SJSA1 (cell line): ENCODE measurements around the gene SERINC1. TPM values are rescaled to one million over a fixed set of nuclear protein-coding genes. Genes with fewer than 3 reads are reported as not detected.

Source experiments
- DNase-seq, 2 experiments: peaks; one replicate each; pipeline ENCODE4 v3.0.0-alpha.2; 2015 to 2020; ENCODE audit warnings: low spot score in 2 of 2, low read depth in 1 of 2
- H3K27ac ChIP-seq: fragments of 250-450 bp; sonication (Bioruptor Pico); 2 replicates; pipeline ENCODE4 v1.5.1; 2020; ENCODE audit warnings: mild to moderate bottlenecking, moderate library complexity
- H3K27me3 ChIP-seq: fragments of 250-450 bp; sonication (Bioruptor Pico); replicated peaks from 2 replicates; pipeline ENCODE4 v1.5.1; 2020; ENCODE audit warnings: mild to moderate bottlenecking, moderate library complexity
- H3K36me3 ChIP-seq: fragments of 250-450 bp; sonication (Bioruptor Pico); 2 replicates; pipeline ENCODE4 v1.5.1; 2020; ENCODE audit warnings: mild to moderate bottlenecking
- H3K4me1 ChIP-seq: fragments of 250-450 bp; sonication (Bioruptor Pico); replicated peaks from 2 replicates; pipeline ENCODE4 v1.6.1; 2021; ENCODE audit warnings: mild to moderate bottlenecking
- H3K4me3 ChIP-seq: fragments of 250-450 bp; sonication (Bioruptor Pico); 2 replicates; pipeline ENCODE4 v1.5.1; 2020; ENCODE audit warnings: mild to moderate bottlenecking
- H3K9me3 ChIP-seq: fragments of 250-450 bp; sonication (Bioruptor Pico); replicated peaks from 2 replicates; pipeline ENCODE4 v1.5.1; 2020; ENCODE audit warnings: mild to moderate bottlenecking
- total RNA-seq: library from RNA; depleted of rRNA; stranded (reverse); fragments of >200 nt; shearing (Covaris generic); gene quantifications from 2 replicates; pipeline ENCODE4 v1.2.3, GENCODE V29; 2014

The SERINC1 gene
- total RNA-seq, 1 experiment from 2014 or later, result 227 TPM

DNA sequence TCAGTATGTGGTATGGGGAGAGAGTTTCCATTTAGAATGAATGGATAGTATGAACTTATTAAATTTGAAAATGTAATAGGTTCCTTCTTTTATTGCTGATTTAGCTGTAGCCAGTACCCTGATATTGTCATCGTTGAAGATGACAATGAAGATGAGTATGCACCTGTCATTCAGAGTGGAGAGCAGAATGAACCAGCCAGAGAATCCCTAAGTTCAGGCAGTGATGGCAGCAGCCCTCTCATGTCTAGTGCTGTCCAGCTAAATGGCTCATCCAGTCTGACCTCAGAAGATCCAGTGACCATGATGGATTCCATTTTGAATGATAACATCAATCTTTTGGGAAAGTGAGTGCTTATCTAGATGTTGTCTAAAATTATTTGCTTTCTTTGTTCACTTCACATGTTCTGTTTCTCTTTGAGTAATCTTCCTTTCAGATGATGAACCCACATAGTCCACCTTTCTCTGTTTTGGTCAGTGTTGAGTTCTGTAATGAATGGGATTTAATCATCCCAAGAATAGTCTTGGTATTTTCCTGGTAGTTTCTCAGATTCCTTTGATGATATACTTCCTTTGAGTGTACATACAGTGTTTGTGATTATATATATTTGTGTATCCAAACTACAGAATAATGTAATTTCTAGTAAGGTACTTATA, 48.9 kb downstream of the SERINC1 start:
- Histone ChIP-seq H3K4me1 (no peaks in the 10 kb centered on the region), H3K36me3 (peaks cover 61% of the 10 kb centered on the region), H3K27me3 (no peaks in the 10 kb centered on the region), H3K27ac (no peak overlapping the region), H3K9me3 (no peaks in the 10 kb centered on the region), H3K4me3 (no peak overlapping the region)
- no peak for DNase-seq

DNA sequence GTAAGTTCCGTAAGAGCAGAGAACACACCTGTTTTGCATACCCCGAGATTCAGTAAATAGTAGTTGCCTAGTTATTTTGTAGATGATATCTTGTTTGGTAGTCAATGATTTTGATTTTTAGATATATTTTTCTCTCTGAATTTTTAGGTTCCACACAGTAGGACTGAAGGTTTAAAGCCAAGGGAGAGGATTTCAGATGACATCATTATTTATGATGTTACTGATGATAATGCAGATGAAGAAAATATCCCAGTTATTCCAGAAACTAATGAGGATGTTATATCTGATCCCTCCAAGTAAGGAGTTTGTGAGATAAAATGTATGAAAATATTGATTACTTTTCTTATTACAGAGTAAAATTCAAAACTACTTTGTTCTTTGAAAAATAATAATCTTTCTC, 49.6 kb downstream of the SERINC1 start:
- no peaks in the 10 kb centered on the region for H3K27me3 ChIP-seq
- no peaks in the 10 kb centered on the region for H3K4me1 ChIP-seq
- H3K36me3 ChIP-seq, result peaks cover 63% of the 10 kb centered on the region
- H3K27ac ChIP-seq, result no peak overlapping the region
- H3K4me3 ChIP-seq, result no peak overlapping the region
- DNase-seq, result no peak
- H3K9me3 ChIP-seq, result no peaks in the 10 kb centered on the region

GRCh38 chr6:122416825-122417224, 54.8 kb downstream of the SERINC1 start:
- H3K27me3 ChIP-seq, result no peaks in the 10 kb centered on the region
- H3K4me3 ChIP-seq, result no peak overlapping the region
- peaks cover 61% of the 10 kb centered on the region for H3K36me3 ChIP-seq
- H3K27ac ChIP-seq, result no peak overlapping the region
- no peaks in the 10 kb centered on the region for H3K4me1 ChIP-seq
- no peaks in the 10 kb centered on the region for H3K9me3 ChIP-seq
- no peak for DNase-seq

GRCh38 chr6:122412001-122412400, 59.6 kb downstream of the SERINC1 start:
- Histone ChIP-seq H3K4me3 (no peak overlapping the region), H3K27ac (no peak overlapping the region), H3K4me1 (no peaks in the 10 kb centered on the region), H3K9me3 (no peaks in the 10 kb centered on the region), H3K36me3 (peaks cover 34% of the 10 kb centered on the region), H3K27me3 (no peaks in the 10 kb centered on the region)
- DNase-seq, result no peak

GRCh38 chr6:122408702-122409458, 62.7 kb downstream of the SERINC1 start:
- H3K27ac ChIP-seq, result no peak overlapping the region
- no peaks in the 10 kb centered on the region for H3K4me1 ChIP-seq
- peaks cover 18% of the 10 kb centered on the region for H3K36me3 ChIP-seq
- no peak for DNase-seq
- no peaks in the 10 kb centered on the region for H3K27me3 ChIP-seq
- no peaks in the 10 kb centered on the region for H3K9me3 ChIP-seq
- H3K4me3 ChIP-seq, result no peak overlapping the region

DNA sequence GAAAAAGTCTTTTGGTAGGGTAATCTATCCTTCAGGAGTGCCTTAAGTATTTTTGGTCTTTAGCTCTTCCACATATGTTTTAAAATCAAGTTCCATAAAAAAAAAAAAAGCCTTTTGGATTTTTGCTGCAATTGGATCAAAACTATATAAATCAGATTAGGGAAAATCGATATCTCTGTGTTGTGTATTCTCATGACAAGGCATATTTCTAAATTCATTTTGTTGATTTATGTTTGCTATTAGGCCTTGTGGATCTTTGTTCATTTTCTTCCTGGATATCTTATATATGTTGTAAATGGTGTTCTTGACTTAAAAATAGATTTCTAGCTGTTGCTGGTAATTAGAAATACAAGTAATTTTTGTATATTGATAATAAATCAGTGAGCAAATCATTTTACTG, 63.4 kb downstream of the SERINC1 start:
- Histone ChIP-seq H3K4me1 (no peaks in the 10 kb centered on the region), H3K4me3 (no peak overlapping the region), H3K27ac (no peak overlapping the region), H3K36me3 (peaks cover 12% of the 10 kb centered on the region), H3K9me3 (no peaks in the 10 kb centered on the region), H3K27me3 (no peaks in the 10 kb centered on the region)
- no peak for DNase-seq

DNA sequence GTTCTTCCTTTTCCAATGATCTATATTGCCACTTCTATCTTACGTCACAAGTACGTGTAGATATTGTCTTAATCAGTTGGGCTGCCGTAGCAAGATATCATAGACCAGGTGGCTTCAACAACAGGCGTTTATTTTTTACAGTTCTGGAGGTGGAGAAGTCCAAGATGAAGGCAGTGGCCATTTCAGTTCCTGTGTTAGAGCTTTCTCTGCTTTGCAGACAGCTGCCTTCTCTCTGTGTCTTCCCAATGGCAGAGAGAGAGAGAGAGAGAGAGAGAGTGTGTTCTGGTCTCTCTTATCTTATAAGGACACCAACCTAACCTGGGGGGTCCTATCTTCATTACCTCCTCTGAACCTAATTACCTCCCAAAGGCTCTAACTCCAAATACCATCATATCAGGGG, 63.9 kb downstream of the SERINC1 start:
- Histone ChIP-seq H3K4me3 (no peak overlapping the region), H3K27me3 (no peaks in the 10 kb centered on the region), H3K36me3 (peaks cover 8% of the 10 kb centered on the region), H3K9me3 (no peaks in the 10 kb centered on the region), H3K27ac (no peak overlapping the region), H3K4me1 (no peaks in the 10 kb centered on the region)
- no peak for DNase-seq

- no peaks in the 10 kb centered on the region for H3K27me3 ChIP-seq
- H3K9me3 ChIP-seq, result no peaks in the 10 kb centered on the region
Observed at GRCh38 chr6:122406187-122406586, 65.4 kb downstream of the SERINC1 start.

DNA sequence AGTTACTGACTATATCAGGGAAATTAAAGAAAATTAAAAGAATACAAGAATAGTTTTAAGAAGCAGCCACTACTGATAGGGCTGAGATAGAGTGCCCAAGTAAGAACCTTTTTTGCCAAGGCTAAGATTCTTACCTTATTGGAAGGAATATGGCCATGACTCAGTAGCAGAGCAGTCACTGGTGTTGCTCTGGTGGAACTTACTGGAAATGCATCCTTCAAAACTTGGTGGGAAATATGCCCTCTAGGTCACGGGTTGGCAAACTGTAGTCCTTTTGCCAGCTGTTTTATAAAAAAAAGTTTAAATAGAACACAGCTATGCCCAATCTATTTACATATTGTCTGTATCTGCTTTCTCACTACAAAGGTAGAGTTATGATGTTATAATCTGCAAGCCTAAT, 66.2 kb downstream of the SERINC1 start:
- H3K36me3 ChIP-seq, result no peaks in the 10 kb centered on the region
- H3K4me1 ChIP-seq, result no peaks in the 10 kb centered on the region
- H3K9me3 ChIP-seq, result no peaks in the 10 kb centered on the region
- no peak overlapping the region for H3K27ac ChIP-seq
- DNase-seq, result no peak
- no peak overlapping the region for H3K4me3 ChIP-seq
- no peaks in the 10 kb centered on the region for H3K27me3 ChIP-seq

More at GRCh38 chr6:122406187-122406586, 65.4 kb downstream of the SERINC1 start:
- no peaks in the 10 kb centered on the region for H3K4me1 ChIP-seq
- no peak for DNase-seq
- no peak overlapping the region for H3K4me3 ChIP-seq
- no peak overlapping the region for H3K27ac ChIP-seq
- H3K36me3 ChIP-seq, result no peaks in the 10 kb centered on the region

DNA sequence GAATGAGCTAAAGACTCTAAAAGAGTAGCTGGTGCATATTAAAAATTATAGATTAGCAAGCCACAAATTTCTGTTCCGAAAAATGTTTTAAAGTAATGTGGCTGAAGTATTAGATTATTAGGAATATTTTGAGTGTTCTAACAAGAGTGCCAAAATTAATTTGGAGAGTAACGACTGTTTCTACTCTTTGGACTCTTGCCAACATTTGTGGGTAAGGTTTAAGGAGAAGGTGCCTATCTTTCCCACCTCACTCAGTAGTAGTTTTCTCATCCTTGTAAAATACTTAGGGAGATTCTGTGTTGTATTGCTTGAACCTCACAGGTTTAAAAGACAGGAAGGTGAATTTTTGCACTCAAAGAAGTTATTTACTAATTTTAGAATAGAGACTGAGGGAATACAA, 67.2 kb downstream of the SERINC1 start:
- Histone ChIP-seq H3K36me3 (peaks cover 5% of the 10 kb centered on the region), H3K27me3 (no peaks in the 10 kb centered on the region), H3K9me3 (no peaks in the 10 kb centered on the region), H3K4me1 (no peaks in the 10 kb centered on the region), H3K27ac (no peak overlapping the region), H3K4me3 (no peak overlapping the region)
- no peak for DNase-seq

- no peaks in the 10 kb centered on the region for H3K27me3 ChIP-seq
- peaks cover 5% of the 10 kb centered on the region for H3K36me3 ChIP-seq
- H3K27ac ChIP-seq, result no peak overlapping the region
- peaks cover 6% of the 10 kb centered on the region for H3K4me1 ChIP-seq
- no peaks in the 10 kb centered on the region for H3K9me3 ChIP-seq
- no peak for DNase-seq
- H3K4me3 ChIP-seq, result no peak overlapping the region
Observed at GRCh38 chr6:122401104-122401503, 70.5 kb downstream of the SERINC1 start.

DNA sequence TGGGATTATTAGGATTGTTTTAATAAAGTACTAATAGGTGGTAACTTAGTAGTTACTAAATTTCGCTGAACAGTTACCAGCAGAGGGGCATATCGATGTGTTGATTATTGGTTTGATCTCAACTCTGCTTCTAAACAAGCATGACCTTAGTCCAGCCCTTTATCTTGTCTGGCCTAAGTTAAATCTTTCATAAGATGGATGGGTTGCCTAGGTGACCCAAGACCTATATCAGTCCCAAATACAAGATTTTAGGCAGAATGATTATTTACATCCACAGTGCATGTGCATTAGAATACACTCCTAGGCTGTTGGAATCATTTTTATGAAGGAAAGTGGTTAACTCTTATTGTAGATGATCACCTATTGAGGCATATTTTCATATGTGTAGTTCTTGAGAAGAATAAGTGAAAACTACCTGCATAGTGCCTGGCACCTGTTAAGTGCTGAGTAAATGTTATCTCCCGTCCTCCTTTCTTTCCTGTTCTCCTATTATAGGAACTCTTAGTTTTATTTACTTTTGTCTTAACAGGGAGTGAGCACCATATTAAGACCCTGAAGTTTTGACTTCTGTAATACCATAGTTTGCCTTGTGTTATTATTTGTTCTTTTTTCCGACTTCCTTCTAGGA, 71.0 kb downstream of the SERINC1 start:
- Histone ChIP-seq H3K4me1 (peaks cover 6% of the 10 kb centered on the region), H3K27ac (no peak overlapping the region), H3K4me3 (peak overlapping the region; percentile 89), H3K36me3 (peaks cover 5% of the 10 kb centered on the region), H3K9me3 (no peaks in the 10 kb centered on the region), H3K27me3 (no peaks in the 10 kb centered on the region)
- peak in 1 of 2 experiments; percentile 4 for DNase-seq

DNA sequence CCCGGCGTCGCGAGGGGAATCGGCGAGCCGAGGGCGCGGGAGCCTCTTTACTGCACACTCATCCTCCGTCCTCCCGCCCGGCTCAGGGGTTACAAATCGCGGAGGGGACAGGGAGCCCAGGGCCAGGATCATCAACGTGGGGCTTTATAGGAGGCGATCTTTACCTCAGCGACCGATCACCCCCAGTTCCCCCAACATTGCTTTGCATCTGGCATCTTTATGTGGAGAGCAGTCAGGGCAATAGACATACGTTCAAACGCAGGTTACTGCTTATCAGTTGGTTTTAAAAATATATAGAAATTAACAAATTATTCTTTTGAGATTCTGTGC, 71.5 kb downstream of the SERINC1 start:
- Histone ChIP-seq H3K4me1 (peaks cover 6% of the 10 kb centered on the region), H3K27ac (peak overlapping the region; percentile 62), H3K36me3 (peaks cover 5% of the 10 kb centered on the region), H3K4me3 (peak overlapping the region; percentile 89), H3K9me3 (no peaks in the 10 kb centered on the region), H3K27me3 (no peaks in the 10 kb centered on the region)
- DNase-seq, result no peak

DNA sequence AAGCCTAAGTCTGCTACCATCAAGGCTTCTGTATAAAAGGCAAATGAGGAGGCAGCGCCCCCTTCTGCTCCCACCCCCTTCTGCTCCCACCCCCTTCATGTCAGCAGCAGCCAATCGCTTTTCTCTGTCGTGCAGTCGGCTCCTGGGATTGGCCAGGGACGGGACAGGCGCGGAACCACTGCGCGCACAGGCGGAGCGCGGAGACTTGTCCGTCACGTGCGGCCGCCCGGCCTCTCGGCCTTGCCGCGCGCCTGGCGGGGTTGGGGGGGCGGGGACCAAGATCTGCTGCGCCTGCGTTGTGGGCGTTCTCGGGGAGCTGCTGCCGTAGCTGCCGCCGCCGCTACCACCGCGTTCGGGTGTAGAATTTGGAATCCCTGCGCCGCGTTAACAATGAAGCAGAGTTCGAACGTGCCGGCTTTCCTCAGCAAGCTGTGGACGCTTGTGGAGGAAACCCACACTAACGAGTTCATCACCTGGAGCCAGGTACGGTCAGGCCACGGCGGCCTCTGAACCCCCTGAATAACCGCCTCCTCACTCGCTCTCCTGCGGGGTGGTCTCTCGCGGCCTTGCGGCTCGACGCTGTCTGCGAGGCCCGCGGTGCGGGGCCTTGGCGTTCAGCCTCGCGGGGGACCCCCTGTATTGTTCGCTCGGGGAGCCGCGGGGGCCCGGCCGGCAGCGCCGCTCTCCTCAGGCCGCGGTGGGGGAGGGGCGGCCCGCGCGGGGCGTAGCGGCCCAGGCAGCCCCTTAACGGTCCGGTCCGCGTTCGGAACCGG, 72.1 kb downstream of the SERINC1 start, which contains the start of gene HSF2:
Gene HSF2, plus strand, starts transcription at position 305 of the 773 bp plus-strand sequence. Its CDS starts 86 bp downstream, at position 391.
- H3K27ac ChIP-seq, result peak within 1 kb of the TSS; percentile 62
- H3K9me3 ChIP-seq, result no peaks in the 10 kb centered on the region
- DNase-seq, result peak; percentile 94 to 98
- peaks cover 6% of the 10 kb centered on the region for H3K4me1 ChIP-seq
- H3K27me3 ChIP-seq, result no peaks in the 10 kb centered on the region
- H3K36me3 ChIP-seq, result peaks cover 5% of the 10 kb centered on the region
- peak within 1 kb of the TSS; percentile 89 for H3K4me3 ChIP-seq
